ENCODE results near the gene SIRT3. TPM values are rescaled to one million over a fixed set of nuclear protein-coding genes. Genes with fewer than 3 reads are reported as not detected.
"Not testable (repeated sequence)": the region's sequence is repeated elsewhere in the genome, so short reads cannot be mapped to it uniquely, and the experiment has no call there.

Gene SIRT3
- polyA plus RNA-seq, 3 donors: 23.6 to 27.6 (median 24.8) TPM

- not testable (repeated sequence) for DNase-seq (ENCODE audit: low read depth in 3 of 3, low spot score in 2 of 3)
These were observed 46.9 kb downstream of the SIRT3 start for GRCh38 chr11:189200-189783.

GRCh38 chr11:180242-180641, 55.9 kb downstream of the SIRT3 start:
- DNase-seq (ENCODE audit: low read depth in 3 of 3, low spot score in 2 of 3): not testable (repeated sequence)

Other genes with a start within 250 kb of the SIRT3 start
- gene SCGB1C1, start 43.3 kb downstream of the SIRT3 start, polyA plus RNA-seq (ENCODE audit: insufficient read length in 3 of 3): 1 to 10 TPM in 1 of 3 donors, not detected in 2; 1.3 TPM
- gene BET1L, start 28.9 kb downstream of the SIRT3 start, polyA plus RNA-seq (ENCODE audit: insufficient read length in 3 of 3): 10 to 100 TPM; 41.7 to 43.2 (median 41.9) TPM
- gene RIC8A, start 28.6 kb downstream of the SIRT3 start, polyA plus RNA-seq (ENCODE audit: insufficient read length in 3 of 3): 10 to 100 TPM; 81.4 to 94.6 (median 84.7) TPM
- gene PSMD13, start 634 bp upstream of the SIRT3 start, polyA plus RNA-seq (ENCODE audit: insufficient read length in 3 of 3): 100 to 1,000 TPM; 129 to 144 (median 132) TPM
- under 1 TPM; 0.11 to 0.36 (median 0.25) TPM for gene NLRP6, start 42.1 kb upstream of the SIRT3 start, polyA plus RNA-seq (ENCODE audit: insufficient read length in 3 of 3)
- 10 to 100 TPM in 2 of 3 donors, 1 to 10 TPM in 1; 9.1 to 19.2 (median 11.4) TPM for gene PGGHG, start 52.8 kb upstream of the SIRT3 start, polyA plus RNA-seq (ENCODE audit: insufficient read length in 3 of 3)
- gene IFITM5, start 63.2 kb upstream of the SIRT3 start, polyA plus RNA-seq (ENCODE audit: insufficient read length in 3 of 3): not detected
- gene IFITM2, start 71.5 kb upstream of the SIRT3 start, polyA plus RNA-seq (ENCODE audit: insufficient read length in 3 of 3): 100 to 1,000 TPM; 156 to 251 (median 209) TPM
- 10 to 100 TPM; 33.9 to 45.6 (median 43.5) TPM for gene IFITM1, start 77.7 kb upstream of the SIRT3 start, polyA plus RNA-seq (ENCODE audit: insufficient read length in 3 of 3)
- 100 to 1,000 TPM; 299 to 430 (median 398) TPM for gene IFITM3, start 84.5 kb upstream of the SIRT3 start, polyA plus RNA-seq (ENCODE audit: insufficient read length in 3 of 3)
- gene B4GALNT4, start 133.2 kb upstream of the SIRT3 start, polyA plus RNA-seq (ENCODE audit: insufficient read length in 3 of 3): 10 to 100 TPM; 45.9 to 50.1 (median 47.4) TPM
- 1 to 10 TPM; 4.1 to 5.5 (median 4.4) TPM for gene PKP3, start 157.9 kb upstream of the SIRT3 start, polyA plus RNA-seq (ENCODE audit: insufficient read length in 3 of 3)
- gene SIGIRR, start 178.7 kb upstream of the SIRT3 start, polyA plus RNA-seq (ENCODE audit: insufficient read length in 3 of 3): 10 to 100 TPM; 25.0 to 31.9 (median 25.6) TPM
- gene ANO9, start 205.7 kb upstream of the SIRT3 start, polyA plus RNA-seq (ENCODE audit: insufficient read length in 3 of 3): 10 to 100 TPM in 1 of 3 donors, 1 to 10 TPM in 2; 6.4 to 10.3 (median 7.0) TPM
- 10 to 100 TPM; 27.0 to 30.6 (median 27.1) TPM for gene PTDSS2, start 213.9 kb upstream of the SIRT3 start, polyA plus RNA-seq (ENCODE audit: insufficient read length in 3 of 3)